DMS 273 (cell line): ENCODE data around the gene ANXA6.

Experiments used
- DNase-seq: peaks from one replicate; lab custom pipeline; 2025; ENCODE audit not compliant: unreplicated experiment; lab: John Stamatoyannopoulos, UW

The ANXA6 gene

DNA sequence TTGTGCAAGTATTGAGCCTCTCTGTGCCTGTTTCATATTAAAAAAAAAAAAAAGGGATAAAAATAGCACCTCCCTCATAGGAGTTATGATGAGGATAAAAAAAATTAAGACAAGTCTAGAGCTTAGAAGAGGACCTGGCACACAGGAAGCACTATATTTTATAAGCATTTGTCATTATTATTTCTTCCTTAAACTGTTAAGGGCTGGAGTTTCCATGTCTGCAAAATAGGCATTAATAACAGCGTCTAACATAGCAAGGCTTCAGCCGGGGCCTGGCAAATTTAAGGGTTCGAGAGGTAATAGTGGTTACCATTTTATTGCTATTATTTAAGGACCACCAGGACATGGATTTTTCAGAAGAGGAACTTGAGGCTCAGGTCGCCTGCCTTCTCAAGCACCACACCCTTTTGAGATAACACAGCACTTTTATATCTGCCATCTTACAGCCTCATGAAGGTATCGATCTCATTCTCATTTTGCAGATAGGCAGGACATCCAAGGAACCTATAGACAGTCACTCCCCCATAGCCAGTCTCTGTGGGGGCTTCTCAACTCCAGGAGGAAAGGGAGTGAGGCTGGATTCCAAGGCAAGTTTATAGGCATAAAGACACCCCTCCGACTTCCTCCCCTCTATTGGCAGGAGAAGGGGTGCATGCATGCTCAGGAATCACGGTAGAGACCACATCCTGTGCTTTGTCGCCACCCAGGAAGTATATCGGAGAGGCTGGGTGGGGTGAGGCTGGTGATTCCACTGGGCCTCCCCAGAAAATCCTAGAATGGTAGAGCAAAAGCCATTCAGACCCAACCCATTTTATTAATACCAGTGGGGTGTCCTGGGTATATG lies 2.4 kb downstream of the ANXA6 start:
- DNase-seq: no peak

DNA sequence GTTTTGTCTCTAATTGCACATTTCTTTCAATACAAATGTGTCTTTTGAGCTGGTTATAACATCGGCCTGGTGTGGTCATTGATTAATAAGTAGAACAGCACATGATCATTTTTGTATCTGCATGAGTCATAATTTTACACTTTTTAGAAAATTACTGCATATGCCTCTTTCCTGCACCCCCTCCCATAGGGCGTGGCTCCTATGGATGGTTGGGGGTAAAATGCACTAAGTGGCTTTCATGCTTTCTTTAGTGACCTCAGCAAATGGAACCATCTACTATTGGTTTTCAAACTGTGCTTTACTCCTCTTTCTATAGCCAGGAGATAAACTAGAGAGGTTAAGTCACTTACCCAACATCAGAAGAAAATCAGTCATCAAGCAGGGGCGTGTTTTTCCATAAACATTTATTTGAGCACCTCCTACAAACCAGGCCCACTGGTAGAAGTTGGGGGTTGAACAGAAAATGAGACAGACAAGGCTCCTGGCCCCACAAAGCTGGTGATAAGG lies 3.8 kb downstream of the ANXA6 start:
- DNase-seq: no peak

DNA sequence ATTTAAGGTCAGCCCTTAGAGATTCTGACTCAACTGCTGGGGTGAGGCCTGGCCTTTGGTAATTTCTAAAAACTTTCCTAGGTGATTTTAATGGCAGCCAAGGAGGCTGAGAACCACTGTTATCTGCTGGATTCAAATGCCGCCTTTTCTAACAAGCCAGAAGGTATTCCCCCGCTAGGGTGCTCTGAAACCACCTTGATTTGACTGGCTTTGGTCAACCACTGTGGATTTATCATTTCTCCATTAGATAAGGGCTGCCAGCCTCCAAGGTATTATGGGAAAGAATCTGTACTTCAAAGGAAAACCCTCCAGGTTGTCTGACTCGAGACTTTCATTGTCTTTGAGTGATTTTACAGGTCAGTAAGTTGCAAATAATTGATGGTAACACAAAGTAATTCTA lies 4.3 kb downstream of the ANXA6 start:
- DNase-seq: no peak

DNA sequence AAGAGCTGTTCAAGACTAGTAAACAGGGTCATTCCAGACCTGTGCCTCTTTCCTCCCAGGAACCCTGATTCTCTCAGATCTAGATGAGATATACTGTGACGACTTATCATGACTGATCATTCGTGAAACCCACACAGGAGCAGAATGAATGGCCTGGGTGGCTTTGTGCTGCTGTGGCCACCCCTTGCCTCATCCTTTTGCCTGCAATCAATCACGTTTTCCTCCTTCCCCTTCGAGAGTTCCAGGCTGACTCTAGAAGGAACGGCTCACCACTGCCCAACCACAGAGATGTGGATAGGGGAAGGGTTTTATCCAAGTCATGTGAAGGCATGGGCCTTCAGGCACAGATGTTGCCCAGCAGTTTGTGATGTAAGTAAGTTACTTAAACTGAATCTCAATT lies 5.8 kb downstream of the ANXA6 start:
- no peak for DNase-seq

DNA sequence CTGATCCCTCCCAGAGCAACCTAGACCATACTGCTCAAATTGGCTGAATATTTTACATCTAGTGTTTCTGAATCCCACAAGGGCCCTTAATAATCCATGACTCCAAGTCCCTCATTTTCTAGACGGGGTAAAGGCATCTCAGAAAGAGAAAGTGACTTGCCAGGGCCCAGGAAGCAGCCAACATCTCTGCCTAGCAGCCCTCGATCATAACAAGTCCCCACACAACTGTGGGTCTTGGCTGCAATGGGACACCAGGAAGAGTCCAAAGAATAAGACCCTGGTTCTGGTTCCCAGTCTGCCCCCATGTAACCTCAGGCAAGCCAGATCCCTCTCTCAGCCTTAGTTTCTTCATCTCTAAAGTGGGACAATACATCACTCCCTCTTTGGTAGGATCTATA lies 6.3 kb downstream of the ANXA6 start:
- DNase-seq: no peak

DNA sequence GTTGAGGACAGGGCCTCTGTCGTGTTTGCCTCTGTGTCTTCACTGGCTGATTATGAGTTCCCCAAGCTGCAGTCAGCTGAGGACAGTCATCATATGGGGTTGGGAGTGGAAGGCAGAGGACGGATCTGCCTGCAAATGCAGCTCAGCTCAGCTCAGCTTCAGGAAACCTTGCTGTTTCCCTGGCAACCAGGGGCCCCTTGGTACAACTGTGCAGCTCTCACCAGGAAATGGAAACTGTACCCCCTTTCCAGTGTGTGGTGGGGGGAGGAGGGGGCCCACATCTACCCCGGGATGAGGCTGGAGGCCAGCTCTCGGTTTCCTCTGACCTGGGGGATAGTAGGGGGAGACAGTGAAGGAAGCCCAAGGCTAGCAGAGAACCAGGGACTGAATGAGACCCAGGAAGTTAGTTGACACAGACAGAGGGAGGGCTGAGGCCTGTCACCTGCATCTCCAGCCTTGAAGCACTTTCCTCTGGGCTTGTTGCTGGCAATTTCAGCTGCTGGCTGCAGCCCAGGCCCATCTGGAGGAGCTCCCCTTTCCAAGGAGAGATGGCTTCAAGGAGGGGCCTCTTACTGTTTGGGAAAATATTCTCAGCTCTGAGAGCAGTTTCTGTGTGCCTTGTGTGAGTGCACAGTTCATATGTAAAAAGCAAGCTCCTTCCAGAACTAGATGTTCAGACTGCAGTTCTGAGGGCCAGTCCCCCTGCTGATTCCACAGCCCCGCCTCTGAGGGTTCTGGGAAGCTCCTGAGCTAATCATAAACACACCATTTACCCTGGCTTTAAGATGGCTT lies 6.9 kb downstream of the ANXA6 start:
- peak; percentile 75 for DNase-seq

DNA sequence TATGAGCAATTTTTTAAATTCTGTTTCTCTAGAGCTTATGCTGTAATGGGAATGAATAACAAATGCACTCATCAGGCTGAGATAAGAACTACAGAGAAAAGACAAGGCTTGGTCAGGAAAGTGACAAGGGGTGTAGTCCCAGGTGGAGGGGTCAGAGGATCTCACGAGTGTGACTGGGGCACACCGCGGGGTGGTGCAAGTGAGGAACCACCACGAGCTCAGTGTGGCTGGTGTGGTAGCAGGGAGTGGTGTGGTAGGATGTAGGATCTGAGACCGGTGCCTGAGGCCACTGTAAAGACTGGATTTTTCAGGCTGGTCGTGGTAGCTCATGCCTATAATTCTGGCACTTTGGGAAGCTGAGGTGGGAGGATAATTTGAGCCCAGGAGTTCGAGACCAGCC lies 9.0 kb downstream of the ANXA6 start:
- no peak for DNase-seq

DNA sequence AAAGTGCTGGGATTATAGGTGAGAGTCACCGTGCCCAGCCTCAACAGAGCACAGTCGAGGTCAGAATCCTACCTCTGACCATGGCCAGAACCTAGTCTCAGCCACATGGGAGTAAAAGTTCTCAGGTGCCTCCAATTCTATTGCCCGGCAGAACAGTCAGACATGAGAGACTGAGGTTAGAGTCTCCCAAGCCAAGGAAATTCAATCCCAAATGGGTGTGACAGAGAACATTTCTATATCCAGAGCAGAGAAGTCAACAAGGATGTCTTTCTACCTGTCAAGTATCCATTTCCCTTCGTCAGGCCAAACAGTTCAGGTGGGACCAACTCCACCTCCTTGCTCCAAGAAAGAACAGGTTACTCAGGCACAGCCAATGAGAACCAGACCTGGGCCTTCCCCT lies 10.5 kb downstream of the ANXA6 start:
- DNase-seq: no peak

DNA sequence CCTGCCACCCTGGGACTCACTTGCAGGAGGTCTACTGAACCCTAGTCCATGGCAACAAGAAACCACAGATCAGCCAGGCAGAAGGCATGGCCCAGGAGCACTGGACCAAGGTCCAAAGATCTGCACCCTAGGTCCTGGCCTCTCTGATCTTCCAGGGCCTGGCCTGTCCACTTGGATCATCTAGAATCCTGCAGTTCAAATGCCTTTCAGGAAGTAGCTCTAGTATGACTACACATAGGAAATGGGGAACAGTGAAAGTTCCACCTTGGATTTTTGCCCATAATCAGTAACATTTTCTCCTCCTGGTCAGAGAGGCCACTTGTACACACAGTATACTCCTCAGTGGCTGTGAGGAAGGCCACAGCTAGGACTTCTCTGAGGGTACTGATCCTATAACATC lies 11.5 kb downstream of the ANXA6 start:
- DNase-seq: no peak

DNA sequence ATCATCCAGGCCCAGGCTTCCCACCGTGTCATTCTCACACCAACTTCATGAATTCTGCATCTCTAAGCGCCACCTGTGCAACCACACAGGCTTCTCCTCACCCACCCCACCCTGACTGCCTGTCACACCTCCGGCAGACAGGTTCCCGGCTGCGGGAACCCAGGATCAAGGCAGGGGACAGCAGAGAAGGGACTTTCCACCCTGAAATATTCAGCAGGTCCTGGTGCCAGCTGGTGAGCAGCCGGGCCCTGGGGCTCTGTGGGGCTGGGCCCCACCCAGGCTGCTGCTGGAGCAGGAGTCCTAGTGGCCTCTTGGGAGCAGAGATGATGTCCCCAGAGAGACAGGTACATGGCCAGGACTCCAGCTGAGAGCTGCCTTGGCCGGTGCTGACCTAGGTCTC lies 12.7 kb downstream of the ANXA6 start:
- no peak for DNase-seq

DNA sequence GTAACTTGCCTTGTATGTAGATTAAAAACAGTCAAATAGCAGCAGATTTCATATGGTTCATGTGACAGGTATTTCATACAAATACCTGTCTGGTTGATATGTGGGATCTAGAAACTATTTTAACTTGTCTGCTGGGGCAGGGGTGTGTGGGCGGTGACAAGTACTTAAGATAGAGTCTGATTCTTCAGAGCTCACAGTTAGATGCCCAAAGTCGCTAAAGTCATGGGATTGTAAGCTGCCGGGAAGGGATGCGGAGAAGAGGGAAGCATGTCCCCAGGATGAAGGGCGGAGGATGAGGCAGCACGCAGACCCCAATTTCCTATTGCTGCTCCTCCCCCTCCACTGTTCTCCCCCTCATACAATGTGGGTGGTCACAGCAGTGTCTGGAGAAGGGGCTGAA lies 13.3 kb downstream of the ANXA6 start:
- no peak for DNase-seq

DNA sequence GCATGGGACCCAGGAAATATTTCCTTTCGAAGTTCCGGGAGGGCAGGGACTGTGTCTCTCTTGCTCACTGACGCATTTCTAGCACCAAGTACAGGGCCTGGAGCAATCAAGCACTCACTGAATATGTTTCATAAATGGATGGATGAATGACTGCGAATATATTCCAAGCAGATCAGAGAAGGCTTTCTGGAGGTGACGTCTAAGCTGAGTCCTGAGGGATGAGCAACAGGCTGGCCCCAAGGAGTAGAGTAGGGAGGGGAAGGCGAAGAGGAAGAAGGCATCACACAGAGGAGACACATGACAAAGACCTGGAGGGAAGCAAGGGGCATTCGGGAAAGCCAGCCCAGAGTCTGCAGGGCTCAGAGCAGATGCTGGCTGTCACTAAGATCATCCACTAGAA lies 13.9 kb downstream of the ANXA6 start:
- no peak for DNase-seq

DNA sequence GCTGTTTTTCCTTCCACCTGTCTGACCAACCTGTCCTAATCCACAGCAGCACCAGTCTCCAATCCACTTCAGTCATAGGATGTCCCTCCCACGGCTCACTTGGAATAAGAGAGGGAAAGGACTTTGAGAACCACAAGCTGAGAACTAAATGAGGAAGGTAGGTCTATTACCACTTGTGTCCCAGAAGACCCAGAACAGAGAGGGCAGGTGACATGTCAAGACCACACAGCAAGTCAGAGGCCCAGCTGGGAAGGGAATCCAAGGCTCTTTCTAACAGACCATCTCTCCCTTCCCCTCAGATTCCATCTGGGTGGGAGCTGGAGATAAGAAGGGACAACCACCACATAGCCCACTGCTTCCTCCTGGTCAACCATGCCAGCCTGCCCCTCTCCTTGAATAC lies 14.6 kb downstream of the ANXA6 start:
- no peak for DNase-seq

DNA sequence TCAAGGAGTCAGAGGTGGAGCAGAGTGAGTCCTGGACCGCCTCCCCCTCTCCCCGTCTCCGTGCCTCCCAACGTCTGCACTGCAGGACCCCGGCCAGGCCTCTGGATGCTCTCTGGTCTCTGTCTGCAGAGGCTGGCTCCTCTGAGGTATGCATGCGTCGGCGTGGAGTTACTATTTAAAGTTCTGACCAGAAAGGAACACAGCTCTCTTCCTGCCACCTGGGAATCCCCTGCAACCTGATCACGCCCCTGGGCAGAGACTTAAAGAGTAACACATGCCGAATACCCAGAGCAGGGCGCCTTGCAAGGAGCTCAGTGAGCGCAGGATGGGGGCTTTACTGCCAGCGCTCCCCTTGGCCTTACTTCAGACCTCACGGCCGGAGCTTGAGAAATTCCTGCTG lies 16.0 kb downstream of the ANXA6 start:
- DNase-seq: no peak

DNA sequence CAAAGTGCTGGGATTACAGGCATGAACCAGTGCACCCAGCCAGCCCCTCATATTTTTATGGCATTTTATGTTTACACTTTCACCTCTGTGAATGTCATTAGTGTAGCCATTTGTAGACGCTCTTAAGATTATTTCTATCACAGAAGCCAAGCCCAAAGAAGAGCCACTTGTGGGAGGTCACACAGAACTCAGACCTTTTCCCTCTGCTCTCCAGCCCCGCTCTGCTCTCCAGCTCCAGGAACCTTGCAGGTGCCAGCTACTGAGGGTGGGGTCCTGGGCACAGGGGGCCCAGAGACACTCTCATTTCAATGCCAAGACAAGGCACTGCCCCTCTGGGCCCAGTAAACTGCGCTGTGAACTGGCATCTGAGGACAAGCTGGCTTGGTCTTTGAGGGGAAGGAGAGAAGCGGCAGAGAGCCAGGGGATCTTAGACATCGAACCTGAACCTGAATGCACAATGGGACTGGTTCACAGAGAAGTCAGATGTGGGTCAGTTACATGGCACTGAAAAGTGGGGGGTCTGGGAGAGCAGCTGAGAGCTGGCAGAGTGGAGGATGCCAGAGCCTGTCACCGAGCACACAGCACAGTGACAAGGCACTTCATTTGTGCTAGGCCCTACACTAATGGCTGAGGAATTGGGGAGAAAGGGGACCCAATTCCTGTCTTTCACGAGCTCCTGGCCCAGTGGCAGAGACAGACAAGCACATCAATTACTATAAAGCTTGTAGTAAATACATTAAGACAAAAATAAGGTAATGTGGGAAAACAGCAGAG lies 16.7 kb downstream of the ANXA6 start:
- no peak for DNase-seq

DNA sequence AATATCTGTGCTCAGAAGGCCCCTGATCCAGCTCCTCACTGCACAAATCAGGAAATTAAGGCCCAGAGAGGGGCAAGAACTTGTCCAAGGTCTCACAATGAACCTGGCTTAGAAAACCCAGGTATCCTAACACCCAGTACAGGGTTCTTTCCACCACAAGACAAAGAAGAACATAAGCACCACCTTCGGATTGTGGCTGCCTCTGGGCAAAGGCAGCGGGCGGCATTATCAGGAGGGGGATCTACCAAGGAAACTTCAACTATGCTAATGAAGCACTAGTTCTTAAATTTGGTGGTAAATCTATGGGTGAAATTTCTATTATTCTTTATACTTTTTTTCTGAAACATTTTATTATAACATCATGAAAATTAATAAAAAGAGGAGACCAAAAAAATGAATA lies 17.9 kb downstream of the ANXA6 start:
- DNase-seq: no peak

DNA sequence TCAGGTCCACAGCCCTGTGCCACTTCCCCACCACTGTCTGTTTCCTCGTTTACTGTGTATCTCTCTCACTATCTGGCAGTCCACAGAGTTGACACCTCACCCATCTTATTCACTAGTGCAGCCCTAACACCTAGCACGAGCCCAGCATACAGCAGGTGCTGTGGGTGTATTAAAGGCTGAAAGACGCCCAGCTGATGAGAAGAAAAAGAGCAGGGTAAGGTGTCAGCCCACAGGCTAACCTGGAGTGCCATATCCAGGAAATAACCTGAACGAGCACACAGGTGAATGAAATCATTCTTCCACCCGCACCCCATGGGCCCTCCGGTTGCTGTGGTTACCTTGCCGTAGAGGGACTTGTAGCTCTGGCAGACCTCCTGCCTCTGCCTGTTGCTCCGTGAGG lies 18.6 kb downstream of the ANXA6 start:
- DNase-seq: no peak

DNA sequence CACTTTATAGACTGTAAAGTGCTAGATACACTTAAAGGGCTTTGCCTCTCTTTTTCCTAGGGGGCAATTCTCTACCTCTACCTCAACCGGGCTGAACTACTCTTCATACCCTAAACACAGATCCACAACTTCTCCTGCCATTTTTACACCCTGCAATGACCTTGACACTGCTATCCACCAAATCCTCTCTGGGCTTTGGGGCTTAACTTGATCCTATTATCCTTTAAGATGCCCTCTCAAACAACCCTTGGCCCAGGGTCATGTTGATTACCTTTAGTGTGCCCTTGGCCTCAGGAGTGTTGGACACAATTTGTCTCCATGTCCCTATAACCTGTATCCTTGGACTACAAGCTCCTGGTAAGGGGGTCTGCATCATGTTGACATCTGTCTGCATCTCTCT lies 19.5 kb downstream of the ANXA6 start:
- DNase-seq: no peak

DNA sequence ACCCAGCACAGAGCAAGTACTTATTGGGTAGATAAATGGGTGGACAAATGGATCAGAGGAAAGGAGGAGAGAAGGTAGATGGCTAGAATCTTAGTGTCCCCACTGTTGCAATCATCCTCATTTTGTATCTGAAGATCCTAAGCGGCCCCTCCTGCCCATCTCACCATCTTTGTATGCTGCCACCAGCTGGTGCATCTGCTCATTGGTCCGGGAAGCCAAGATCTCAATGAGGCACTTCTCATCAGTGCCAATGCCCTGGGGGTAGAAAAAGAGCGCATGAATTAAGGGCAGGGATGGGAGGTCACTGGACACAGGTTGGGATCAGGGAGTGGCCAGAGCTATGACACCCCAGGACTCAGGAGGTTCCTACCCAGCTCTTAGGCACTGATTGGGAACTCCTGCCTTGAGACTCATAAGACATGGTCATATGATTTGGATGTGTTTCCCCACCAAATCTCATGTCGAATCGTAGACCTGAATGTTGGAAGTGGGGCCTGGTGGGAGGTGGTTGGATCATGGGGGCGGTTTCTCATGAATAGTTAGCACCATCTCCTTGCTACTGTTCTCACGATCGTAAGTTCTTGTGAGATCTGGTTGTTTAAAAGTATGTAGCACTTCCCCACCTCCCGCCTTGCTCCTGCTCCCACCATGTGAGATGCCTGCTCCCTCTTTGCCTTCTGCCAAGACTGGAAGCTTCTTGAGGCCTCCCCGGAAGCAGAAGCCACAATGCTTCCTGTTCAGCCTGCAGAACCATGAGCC lies 20.3 kb downstream of the ANXA6 start:
- DNase-seq: no peak

DNA sequence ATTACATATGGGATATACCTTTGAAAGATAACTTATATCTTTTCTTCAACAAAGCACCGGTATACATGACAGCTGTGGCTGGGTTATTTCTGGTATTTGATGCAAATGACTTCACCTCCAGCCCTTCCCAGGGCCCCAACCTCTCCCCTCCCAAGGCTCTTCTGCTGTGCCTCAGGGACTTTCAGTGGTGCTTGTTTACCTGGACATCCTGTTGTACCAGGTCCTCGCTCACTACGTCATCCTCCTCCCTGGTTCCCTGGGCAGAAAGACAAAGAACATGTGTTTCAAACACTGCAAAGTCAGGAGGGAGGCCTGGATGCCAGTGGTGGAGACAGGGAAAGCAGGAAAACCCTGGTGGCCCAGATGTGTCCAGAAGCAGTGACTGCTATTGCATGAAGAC lies 23.4 kb downstream of the ANXA6 start:
- no peak for DNase-seq

DNA sequence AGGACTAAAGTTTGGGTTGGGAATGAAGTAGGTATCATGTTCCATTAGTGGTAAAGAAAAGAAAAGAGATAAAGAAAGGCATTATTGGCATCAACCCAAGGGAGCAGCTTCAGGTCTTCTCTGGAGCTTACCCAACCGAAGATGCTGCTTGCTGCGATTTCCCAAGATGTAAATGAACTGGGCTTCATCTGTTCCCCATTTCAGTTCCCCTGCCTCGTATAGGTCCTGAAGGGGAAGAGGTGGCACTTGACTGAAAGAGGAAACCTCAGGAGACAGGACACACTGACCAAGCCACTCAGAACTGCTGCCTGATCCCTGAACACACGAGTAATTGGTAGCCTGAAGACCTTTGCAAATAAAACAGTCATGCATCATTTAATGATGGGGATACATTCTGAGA lies 24.6 kb downstream of the ANXA6 start:
- no peak for DNase-seq
